Stimulated activated CD4-positive, alpha-beta T cell treated with anti-CD3 and anti-CD28 coated beads, TNF-alpha, amount 100 ng/mL, for 1 hour (primary cell): ENCODE data around the gene RPTN.

Source experiments
- DNase-seq, 3 donors: peaks; one replicate each; pipeline ENCODE4 v3.0.0-alpha.2; 2020; ENCODE audit warnings: low read depth in 3 of 3, low spot score in 1 of 3

RPTN gene, protein sequence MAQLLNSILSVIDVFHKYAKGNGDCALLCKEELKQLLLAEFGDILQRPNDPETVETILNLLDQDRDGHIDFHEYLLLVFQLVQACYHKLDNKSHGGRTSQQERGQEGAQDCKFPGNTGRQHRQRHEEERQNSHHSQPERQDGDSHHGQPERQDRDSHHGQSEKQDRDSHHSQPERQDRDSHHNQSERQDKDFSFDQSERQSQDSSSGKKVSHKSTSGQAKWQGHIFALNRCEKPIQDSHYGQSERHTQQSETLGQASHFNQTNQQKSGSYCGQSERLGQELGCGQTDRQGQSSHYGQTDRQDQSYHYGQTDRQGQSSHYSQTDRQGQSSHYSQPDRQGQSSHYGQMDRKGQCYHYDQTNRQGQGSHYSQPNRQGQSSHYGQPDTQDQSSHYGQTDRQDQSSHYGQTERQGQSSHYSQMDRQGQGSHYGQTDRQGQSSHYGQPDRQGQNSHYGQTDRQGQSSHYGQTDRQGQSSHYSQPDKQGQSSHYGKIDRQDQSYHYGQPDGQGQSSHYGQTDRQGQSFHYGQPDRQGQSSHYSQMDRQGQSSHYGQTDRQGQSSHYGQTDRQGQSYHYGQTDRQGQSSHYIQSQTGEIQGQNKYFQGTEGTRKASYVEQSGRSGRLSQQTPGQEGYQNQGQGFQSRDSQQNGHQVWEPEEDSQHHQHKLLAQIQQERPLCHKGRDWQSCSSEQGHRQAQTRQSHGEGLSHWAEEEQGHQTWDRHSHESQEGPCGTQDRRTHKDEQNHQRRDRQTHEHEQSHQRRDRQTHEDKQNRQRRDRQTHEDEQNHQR

DNA sequence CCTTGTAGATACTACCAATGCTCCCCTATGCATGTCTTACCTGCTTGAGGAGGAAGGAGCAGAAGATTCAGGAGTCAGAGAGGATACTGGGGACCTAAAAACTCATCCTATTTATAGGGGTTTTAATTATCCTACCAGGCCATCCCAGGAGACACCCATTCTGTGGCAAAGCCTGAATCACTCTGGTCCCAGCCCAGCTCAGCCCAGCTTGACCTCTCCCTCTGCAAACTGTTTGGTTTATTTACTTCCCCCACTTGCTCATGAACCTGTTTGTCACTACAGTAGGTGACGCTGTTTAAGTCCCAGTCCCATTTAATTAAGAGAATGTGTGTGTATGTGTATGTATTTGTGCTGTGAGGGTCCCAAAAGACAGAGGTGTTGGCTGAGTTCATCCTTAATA is at the start of gene RPTN:
TSS of gene RPTN (minus strand) at position 85 of the 400 bp plus-strand sequence. CDS start 1,339 bp downstream, outside the sequence.
- DNase-seq: no peak

DNA sequence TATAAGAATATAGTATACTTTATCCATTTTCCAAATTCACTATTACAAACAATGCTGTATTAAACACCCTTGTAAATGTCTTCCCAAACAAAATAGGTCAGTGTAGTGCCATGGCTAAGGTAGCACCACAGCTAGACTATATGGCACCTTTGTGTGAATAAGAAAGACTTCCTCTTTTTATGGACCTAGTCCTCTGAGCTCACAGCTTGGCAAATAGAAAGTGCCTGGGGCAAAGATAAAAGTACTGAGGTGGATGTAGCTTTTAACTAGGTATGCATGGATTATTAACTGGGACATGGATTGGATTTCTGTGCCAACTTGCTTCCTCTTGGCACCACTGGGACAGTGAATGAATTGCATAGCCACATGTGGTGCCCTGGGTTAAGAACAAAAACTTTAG is 40.0 kb upstream of the RPTN start:
- DNase-seq: no peak

DNA sequence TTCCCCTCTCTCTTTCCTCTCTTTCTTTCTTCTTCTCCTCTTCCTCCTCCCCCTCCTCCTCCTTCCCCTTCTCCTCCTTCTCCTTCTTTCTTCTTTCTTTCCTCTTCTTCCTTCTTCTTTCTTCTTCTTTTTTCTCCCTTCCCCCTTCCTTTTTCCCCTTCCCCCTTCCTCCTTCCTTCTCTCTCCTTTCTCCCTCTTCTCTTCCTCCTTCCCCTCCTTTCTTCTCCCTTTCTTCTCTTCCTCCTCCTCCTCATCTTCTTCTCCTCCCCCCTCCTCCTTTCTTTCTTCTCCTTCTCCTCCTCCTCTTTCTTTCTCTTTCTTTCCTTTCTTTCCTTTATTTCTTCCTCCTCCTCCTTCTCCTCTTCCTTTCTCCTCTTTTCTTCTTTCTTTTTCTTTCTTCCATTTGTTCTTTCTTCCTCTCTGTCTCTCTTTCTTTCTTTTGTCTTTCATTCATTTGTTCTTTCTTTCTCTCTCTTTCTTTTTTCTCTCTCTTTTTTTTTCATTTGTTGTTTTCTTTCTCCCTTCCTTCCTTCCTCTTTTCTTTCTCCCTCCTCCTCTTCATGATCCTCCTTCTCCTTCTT is 38.4 kb upstream of the RPTN start:
- no peak for DNase-seq

DNA sequence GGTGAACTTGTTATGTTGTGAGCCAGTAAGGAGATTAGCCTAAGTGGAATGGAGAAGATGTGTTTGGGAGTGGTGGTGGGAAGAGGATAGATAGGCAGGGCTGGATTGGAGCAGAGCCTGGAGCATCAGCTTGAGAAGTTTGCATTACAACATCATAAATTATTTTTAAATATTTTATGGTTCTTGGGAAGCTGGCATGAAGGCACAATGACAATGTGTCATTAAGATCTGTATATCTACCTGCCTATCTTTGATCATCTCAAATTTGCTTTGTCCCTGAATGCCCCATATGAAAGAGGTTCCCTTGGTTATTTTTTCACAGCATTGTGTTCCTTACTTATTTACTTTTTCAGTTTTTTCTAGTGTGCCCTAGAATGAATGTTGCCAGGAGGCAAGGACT is 32.7 kb upstream of the RPTN start:
- no peak for DNase-seq

DNA sequence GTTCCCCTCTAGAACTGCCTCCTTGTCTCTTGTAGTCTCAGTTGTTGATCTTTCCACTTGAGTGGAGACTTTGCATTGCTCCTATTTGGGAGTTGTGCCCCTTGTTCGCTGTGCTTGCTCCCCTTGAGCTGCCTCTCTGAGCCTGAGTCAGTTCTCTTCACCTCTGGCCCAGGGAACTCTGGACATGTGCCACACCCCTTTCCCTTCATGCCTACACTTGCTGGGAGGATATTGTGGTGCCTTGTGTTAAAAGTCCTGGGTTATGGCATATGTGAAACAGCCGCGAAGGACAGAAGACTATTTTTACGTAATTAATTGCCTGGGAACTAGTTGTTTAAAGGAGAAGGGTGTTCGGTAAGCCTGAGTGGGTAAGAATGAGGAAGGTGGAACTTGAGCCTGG is 32.2 kb upstream of the RPTN start:
- DNase-seq: no peak

DNA sequence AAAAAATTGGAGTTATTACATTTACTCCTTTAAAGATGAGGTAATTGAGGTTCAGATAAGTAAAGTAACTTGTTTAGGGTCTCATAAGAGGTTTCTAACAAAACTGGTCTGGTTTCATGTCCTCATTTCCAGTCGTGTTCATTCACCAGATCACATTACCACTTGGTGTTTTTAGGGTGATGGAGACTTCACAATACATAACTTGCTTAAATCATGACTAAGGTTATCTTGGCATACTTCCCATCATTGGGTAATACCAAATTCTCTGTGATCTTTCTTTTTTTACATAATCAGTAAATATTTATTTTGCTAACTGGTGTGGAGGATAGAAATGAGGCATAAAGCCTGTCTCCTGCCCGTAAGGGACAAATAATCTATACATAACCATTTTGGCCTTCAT is 31.6 kb upstream of the RPTN start:
- DNase-seq: no peak

DNA sequence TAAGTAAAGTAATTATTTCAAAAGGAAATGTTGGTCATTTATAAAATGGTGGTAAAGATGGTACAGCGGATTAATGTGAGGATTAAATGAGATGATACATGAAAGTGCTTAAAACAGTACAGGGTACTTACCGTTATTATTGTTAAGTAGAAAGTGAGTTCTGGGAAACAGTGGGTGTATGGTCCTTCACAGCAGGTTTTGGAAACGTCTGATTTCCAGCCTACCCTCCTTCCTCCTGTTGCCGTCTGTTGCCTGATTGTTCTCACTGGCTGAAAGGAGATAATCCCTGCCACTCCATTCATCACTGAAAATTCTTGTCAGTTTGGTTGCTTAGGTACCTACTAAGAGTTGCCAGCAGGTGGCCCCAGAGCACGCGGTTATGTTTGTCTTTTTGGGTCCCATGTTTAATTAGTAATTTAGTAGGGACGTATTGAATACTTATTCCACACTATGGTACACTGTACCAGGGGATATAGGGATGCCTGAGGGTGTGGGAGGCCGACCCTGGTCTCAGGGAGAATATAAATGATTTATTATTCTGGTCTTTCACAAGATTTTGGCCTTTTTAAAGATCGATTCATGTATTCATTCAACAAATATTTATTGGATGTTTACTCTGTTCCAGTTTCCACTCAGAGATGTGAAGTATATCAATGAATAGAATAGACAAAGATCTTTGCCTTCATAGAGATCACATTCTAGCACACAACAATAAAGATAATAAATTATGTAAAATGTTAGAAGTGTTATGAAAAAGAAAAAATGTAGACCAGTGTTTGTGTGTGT is 30.8 kb upstream of the RPTN start:
- peak in 2 of 3 donors; percentile 34 to 55 for DNase-seq

DNA sequence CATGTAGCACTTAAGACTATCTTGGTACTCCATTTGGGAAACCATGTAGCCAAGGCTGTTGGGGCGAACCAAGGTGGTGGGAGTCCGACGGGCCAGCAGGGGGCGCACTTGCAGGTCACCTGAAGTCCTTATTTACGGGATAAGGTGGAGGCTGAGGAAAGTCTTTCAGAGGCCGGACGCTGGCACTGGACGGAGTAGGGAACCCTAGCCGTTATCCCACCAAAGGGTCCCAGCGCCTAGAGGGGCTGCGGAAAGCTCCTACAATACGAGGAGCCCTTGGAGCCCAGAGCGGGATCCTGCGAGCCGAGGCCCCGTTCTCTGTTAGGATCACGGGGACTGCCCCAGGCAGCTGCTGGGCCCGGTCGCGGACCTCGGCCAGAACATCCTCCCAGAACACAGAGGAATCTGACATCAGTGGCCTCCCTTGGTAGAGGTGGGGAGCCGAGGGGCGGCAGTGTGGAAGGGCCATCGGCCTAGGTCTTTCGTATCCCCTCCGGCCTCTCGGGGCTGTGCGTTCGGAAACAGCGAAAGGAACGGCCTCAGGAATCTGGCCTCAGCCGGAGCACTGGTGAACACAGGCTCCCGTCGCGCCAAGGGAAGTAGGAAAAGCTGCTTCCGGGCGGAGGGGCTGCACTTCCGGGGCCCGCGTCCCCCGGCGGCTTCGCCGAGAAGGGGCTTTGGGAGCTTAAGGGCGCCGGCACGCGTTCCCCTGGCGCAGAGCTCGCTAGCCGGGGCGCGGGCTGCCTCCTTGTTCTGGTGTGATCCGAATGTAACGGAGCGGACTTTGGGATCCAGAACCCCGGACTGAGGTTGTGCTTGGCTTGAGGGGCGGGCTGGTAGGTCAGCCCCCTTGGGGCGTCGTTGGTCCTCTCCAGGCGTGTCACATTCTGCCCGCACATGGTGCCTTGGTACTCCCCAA is 29.9 kb upstream of the RPTN start:
- DNase-seq: peak; percentile 30 to 76 (median 58)

DNA sequence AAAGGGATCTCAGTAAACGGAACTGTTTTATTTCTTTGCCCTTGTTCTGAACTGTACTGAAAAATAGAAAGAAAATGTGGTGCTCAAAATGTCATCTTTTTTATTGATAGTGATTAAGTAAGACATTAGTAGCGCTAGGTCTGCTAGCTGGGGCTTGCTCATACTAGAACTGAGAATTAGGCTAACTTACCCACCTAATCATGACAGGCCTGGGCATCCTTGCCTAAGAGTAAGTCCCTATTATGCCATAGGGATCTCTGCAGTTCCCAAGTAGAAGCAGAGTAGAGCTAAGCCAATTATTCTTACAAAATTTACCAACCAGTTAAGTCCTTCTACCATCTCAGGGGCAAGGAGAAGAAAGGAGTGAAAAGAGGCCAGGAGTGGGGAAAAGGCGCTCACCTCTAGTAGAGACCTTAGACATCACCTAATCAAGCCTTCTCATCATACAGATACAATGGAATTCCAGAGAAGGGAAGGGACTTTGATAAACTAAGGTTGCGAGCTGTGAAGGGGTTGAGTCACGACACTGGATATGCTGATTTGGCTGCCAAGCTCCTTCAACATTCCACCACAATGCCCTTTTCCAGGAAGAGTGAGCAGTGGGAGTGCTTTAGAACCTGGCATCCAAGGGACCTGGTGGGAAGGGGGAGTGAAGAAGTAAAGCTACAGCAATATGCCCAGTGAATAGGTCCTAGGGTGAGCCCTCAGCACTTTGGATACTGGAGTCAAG is 27.7 kb upstream of the RPTN start:
- no peak for DNase-seq

DNA sequence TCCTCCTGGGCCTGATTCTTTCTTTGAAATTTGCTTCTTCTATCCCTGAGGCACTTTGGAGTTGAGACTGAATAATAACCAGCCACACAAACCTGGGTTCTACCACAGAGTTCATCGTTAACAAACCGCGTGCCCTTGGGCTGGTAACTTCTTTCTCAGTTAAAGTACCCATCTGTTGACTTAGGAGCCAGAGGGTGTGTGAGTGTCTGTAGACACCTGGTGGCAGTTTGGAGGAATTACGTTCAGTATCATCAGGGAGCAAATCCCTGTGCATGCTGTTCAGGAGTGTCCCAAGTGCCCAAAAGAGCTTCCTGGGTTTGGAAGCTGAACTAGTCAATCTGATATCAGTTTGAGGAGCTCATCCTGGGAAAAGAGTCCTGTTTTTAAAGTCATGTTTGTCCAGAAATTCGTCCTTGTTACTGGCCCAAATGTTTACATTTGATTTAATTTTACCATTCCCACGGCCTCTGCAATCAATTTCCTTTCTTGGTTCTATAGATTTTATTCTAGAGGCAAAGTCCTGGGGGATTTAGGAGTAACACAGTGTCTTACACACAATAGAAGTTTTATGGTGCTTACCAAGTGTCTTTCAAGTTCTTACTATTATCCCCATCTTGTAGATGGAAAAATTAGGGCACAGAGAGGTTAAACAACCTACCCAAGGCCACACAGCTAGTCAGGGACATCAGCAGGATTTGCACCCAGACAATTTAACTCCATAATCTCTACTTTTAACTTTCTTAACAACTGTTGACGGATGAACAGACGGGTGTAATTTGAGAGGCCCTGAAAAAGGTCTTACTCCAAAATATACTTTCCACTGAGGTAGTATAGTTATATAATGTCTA is 26.7 kb upstream of the RPTN start:
- peak in 1 of 3 donors; percentile 1 for DNase-seq

DNA sequence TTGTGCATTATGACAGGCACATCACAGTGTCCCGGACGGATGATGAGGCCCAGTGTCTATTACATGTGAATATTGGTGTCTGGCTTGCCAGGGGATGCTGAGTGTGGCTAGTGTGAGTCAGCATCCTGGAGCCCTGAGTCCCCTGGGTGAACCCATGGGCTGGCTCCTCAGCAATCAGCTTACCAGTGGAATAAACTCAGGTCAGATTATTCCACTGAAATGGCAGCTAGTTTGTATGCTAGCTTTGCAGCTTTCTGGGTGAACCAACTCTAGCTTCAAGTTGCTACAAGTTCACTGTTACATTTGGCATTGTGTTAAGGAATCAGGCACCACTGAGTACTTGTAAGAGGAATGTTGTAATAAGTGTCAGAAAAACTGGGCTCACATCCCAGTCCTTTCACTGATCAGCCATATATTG is 23.9 kb upstream of the RPTN start:
- no peak for DNase-seq

DNA sequence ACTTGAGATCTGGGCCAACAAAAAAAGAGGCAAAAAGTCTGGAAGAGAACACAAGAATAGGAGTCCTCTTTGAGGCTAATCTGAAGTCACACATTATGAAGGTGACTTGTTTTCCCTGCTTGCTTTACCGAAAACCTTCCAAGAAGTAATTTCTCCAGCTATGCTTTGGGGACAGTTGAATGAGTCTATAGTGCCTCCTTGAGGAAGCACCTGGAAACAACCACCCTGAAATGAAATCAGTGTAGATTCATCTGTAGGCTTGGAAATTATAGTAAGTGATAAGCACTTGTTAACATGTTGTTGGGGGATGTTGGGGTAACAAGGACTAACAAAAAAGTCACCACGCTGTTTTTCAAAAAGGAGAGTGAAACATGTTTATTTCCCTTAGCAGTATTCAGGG is 23.4 kb upstream of the RPTN start:
- DNase-seq: no peak

DNA sequence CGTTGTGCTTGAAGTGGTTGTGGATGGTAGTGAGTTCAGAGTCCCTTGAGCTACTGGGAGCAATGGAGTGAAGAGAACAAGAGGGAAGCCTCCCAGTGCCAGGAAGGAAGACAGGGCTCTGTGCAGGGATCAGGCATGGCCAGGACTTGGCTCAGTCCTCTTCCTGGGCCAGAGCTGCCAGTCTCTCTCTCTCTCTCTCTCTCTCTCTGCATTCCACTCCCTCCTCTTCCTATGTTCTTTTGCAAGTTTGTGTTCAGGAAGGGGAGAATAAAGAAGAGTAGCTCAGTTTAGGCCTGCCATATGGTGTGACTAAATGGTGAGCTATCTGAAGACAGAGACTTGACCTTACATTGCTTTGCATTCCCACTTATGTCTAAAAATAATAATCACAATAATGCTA is 20.5 kb upstream of the RPTN start:
- DNase-seq: no peak

DNA sequence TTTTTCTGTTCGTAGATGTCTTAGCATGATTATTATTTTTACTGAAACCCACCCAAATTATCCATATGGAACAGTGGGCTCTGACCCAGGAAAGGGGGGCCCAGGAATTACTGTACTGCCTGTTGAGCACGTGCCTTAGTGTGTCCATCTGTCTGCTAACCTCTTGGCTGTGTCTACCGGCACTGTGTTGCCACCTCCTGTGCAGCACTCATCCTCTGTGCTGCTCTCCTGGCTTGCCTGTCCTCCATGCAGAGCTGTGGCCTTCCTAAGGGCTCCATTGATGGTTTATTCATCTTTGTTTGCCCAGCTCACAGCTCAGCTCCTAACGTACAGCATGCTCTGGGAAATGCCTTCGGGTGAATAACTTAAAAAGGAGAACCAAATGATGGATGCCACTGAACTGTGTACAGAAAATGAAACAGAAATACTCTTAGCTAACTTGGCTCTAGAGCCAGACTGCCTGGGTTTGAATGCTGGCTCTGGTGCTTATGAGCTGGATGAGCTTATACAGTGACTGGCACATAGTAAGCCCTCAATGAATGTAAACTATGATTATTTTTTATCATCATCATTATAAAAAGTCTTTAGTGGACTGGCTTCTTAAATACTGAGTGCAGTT is 11.4 kb upstream of the RPTN start:
- no peak for DNase-seq

DNA sequence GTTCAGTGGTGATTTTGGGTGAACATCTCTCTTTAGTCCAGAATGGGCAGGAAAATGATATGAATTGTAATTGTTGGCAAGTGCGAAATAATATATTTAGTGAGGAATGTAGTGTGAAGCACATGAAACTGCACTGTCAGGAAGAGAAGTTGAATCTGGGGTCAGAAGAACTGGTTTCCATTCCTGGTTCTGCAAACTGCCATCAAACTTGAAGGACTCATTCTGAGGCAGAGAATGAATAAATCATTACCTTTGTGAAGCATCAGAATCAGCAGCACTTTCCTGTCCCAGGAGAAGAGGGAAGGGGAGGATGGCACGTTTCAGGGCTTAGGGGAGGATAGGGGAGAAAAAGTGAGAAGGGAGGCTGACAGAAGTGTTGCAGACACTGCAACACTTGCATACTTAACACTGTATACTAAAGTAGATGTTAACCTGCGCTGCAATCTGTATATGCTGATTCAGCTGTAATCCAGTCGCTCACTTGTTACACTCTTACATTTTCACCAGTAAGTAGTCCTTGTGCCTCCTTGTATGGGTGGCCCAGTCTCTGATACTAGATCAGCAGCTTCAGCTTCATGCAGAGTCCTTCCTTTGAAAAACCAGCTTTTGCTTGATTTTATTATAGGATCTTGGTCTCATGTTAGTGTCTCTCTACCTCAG is 10.5 kb upstream of the RPTN start:
- no peak for DNase-seq

DNA sequence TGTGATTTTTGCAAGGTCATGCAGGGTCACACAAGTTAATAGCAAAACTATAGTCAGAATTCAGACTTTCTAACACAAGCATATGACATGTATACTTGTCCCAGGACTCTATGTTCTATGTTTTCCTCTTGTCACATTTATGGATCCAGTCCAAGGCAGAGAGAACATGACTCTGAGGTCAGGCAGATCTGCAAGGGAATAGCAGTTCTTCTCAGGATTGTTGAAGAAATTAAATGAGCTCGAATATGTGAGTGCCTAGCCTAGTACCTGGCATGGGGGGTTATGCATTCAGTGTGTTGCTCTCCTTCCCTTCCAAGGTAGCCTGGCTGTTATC is 9.5 kb upstream of the RPTN start:
- no peak for DNase-seq

DNA sequence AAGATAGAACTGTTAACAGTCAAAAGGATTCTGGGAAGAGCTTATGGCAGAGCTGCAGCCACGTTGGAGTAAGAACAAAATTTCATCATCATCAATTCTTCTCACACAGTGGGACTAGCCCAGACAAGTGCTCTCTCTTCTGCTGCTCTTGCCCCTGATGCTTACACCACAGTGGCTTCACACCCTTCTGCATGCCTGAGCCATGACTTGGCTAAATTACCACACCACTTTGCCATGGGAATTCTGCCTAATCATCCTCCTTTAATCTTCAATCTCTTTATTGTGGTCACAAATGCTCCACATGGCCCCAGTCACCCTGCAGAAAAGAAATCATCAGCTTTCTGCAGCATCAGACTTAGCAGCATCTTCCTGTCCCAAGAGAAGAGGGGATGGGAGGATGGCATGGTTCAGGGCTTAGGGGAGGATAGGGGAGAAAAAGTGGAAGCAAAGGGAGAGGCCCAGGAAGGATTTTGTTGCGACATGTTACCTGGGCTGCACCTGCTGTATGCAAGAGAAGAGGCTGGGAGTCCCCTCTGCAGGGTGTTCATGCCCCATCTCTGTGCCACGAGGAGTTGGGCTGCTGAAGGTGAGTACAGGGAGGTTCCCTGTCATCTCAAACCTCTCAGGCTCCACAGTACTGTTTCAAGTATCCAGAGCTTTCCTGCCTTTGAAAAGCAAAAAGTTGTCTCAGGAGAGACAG is 9.0 kb upstream of the RPTN start:
- DNase-seq: no peak
